Astrocyte of the spinal cord (primary cell): ENCODE results near the gene ATP5PO.

Experiments
- DNase-seq: peaks from one replicate; pipeline ENCODE4 v3.0.0; 2011; ENCODE audit warnings: low read depth, low spot score
- H3K4me3 ChIP-seq: 2 replicates; pipeline ENCODE4 v1.5.1; 2011; ENCODE audit warnings: low read depth, mild to moderate bottlenecking, low read length, moderate library complexity
- in situ Hi-C: cut with HindIII; loops from 2 replicates; pipeline ENCODE4 v1.10.0; 2017; ENCODE audit warnings: low sequenced_read_pairs
- TF ChIP-seq, protein P1 (sequence below): IDR thresholded peaks from 2 replicates; pipeline ENCODE4 v1.5.1; 2012; ENCODE audit warnings: low read depth, mild to moderate bottlenecking, low read length, inconsistent platforms

ATP5PO gene

DNA sequence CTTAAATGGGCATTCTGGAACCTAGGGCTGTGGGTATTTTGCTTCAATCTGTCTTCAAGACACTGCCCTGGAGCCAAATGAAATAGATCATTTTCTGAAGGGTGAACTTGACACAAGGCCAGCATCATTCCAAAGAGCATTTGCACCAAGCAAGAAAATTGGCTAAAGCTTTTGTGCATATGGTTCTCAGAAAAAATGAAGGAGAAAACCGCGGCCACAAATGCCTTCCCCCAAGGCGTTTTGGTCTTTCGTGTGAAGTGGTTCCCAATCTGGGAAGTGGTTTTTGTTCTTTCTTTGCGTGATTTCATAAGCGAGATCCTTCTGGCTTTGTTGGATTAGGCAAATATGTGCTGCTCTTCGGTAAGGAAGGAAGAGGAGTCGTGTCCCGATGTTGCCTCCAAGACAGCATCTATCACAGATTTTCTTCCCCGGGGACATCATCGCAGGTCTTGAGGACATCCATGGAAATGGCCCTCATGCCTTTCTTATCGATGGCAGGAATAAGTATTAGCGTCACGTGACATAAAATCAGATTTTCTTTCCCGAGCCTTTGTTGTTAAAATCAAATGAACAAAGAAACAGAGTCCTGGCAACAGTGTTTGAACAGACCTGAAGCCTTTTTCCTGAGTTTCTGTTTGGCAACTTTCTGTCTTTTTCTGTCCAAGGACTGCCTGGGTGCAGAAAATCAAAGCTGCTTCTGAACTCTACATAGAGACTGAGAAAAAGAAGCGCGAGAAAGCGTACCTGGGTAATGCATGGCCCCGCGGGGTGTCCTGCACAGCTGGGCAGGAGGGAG is 31.0 kb downstream of the ATP5PO start:
- TF ChIP-seq, protein P1, sequence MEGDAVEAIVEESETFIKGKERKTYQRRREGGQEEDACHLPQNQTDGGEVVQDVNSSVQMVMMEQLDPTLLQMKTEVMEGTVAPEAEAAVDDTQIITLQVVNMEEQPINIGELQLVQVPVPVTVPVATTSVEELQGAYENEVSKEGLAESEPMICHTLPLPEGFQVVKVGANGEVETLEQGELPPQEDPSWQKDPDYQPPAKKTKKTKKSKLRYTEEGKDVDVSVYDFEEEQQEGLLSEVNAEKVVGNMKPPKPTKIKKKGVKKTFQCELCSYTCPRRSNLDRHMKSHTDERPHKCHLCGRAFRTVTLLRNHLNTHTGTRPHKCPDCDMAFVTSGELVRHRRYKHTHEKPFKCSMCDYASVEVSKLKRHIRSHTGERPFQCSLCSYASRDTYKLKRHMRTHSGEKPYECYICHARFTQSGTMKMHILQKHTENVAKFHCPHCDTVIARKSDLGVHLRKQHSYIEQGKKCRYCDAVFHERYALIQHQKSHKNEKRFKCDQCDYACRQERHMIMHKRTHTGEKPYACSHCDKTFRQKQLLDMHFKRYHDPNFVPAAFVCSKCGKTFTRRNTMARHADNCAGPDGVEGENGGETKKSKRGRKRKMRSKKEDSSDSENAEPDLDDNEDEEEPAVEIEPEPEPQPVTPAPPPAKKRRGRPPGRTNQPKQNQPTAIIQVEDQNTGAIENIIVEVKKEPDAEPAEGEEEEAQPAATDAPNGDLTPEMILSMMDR: no peak
- DNase-seq: peak; percentile 47
- in situ Hi-C loops: no loop called here
- no peak overlapping the region for H3K4me3 ChIP-seq

DNA sequence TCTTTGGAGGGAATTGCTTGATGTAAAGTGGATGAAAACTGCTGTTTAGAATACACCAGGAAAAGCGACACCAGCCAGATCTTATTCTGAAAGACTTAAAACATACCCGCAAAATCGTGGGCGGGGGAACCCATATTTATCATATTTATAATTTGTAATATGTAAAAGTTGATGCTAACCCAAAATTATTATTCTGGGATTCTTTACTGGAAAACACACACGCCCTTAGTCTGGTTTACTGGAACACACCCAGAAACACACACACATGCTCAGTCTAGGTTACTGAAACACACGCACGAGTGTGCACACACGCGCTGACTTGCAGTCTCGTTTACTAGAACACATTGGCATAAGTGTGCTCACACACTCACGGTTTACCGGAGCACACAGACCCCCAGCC is 32.5 kb downstream of the ATP5PO start:
- no peak for DNase-seq
- no peak overlapping the region for H3K4me3 ChIP-seq
- TF ChIP-seq, protein P1: no peak
- in situ Hi-C loops: no loop called here

DNA sequence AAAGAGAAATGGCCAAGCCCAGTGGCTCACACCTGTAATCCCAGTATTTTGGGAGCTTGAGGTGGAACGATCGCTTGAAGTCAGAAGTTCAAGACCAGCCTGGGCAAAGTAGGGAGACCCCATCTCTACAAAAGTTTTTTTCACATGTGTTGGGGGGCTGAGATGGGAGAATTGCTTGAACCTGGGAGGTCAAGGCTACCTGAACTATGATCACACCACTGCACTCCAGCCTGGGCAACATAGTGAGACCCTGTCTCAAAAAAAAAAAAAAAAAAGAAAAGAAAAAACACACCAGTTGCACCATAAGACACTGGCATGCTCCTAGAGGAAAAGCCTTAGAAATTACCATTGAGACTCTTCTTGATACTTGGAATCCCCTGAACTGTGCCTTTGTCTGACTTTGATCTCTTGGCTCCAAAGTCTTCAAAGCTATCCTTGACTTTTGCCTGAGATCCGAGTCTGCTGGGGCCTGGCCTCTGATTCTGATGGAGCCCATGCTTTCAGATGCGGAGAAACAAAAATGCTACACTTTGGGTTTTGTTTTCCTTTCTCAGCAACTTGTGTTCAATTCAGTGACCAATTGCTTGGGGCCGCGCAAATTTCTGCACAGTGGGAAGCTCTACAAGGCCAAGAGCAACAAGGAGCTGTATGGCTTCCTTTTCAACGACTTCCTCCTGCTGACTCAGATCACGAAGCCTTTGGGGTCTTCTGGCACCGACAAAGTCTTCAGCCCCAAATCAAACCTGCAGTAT is 33.7 kb downstream of the ATP5PO start:
- TF ChIP-seq, protein P1: no peak
- in situ Hi-C loops: no loop called here
- DNase-seq: peak; percentile 63
- no peak overlapping the region for H3K4me3 ChIP-seq

DNA sequence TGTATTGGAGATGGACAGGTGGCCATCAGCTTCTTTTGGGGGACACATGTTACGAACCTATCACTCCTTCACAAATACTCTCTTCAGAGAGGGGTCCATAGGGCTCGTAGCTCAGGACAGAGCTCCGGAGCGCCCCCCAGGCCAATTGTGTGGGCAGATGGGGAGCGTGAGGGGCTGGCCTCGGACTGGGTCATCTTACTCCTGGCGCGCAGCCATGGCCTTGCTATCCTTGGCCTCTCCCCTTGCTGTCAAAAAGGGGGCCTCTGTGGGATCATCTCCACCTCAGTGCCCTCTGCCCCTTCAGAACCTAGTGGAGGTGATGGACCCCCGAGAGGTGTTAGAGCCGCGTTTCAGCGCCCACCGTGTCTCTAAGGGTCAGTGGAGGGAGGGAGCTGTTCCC is 35.0 kb downstream of the ATP5PO start:
- TF ChIP-seq, protein P1: no peak
- in situ Hi-C loops: no loop called here
- no peak overlapping the region for H3K4me3 ChIP-seq
- DNase-seq: no peak

DNA sequence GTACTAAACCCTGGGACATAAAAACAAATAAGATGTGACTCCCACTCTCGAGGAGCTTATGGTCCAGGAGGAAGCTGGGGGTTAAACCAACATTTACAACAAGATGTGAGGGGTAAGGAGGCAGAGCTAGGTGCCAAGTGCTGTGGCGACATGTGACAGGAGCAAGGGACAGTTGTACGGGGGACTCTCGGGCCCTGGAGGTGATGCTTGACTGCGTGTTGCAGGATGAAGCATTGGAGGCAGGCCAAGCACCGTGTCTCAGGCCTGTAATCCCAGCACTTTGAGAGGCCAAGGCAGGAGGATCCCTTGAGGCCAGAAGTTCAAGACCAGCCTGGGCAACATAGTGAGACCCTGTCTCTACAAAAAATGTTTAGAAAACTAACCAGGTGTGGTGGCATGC is 36.8 kb downstream of the ATP5PO start:
- TF ChIP-seq, protein P1: no peak
- in situ Hi-C loops: no loop called here
- DNase-seq: no peak
- no peak overlapping the region for H3K4me3 ChIP-seq

DNA sequence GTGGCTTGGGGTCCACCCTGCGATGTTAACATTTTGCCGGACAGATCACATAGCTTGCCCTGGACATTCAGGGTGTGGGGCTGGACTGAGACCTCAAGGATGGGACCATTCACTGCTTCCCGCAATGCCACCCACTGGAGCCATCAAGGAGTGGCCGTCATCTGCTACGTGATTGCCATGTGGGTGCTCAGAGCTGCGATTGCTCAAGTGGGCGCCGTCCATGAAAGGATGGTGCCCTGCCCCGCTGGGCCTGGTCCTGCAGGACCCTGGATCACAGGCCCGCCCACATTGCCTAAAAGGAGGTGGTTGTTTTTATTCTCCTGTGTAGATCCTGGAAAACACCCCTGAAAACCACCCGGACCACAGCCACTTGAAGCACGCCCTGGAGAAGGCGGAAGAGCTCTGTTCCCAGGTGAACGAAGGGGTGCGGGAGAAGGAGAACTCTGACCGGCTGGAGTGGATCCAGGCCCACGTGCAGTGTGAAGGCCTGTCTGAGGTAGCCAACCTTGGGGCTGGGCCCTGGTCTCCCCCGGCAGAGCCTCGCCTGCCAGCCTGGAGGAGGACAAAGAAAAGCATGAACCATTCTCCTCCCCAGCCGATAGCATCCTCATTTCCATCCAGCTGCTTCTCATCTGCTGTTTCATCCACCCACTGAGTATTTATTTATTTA is 40.4 kb downstream of the ATP5PO start:
- in situ Hi-C loops: no loop called here
- TF ChIP-seq, protein P1: no peak
- no peak overlapping the region for H3K4me3 ChIP-seq
- DNase-seq: no peak
